HT1080 (cell line): Measurements from ENCODE around the gene CAVIN3. TPM values are rescaled to one million over a fixed set of nuclear protein-coding genes. Genes with fewer than 3 reads are reported as not detected.

Source experiments
- DNase-seq: peaks from one replicate; pipeline ENCODE4 v3.0.0-alpha.2; 2015; ENCODE audit warnings: low read depth
- total RNA-seq: library from RNA; depleted of rRNA; stranded (reverse); fragments of >200 nt; shearing (Covaris generic); gene quantifications from 2 replicates; pipeline ENCODE4 v1.2.3, GENCODE V29; 2014; rRNA removed

Gene CAVIN3
- total RNA-seq, 1 experiment from 2014 or later = not detected

DNA sequence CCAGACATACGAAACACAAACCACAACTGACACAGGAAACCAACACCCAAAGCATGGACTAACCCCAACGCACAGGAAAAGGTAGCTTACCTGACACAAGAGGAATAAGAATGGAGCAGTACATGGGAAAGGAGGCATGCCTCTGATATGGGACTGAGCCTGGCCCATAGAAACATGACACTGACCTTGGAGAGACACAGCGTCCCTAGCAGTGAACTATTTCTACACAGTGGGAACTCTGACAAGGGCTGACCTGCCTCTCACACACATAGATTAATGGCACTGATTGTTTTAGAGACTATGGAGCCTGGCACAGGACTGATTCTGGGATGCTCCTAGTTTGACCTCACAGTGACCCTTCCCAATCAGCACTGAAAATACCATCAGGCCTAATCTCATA lies 48.7 kb downstream of the CAVIN3 start:
- DNase-seq = no peak

DNA sequence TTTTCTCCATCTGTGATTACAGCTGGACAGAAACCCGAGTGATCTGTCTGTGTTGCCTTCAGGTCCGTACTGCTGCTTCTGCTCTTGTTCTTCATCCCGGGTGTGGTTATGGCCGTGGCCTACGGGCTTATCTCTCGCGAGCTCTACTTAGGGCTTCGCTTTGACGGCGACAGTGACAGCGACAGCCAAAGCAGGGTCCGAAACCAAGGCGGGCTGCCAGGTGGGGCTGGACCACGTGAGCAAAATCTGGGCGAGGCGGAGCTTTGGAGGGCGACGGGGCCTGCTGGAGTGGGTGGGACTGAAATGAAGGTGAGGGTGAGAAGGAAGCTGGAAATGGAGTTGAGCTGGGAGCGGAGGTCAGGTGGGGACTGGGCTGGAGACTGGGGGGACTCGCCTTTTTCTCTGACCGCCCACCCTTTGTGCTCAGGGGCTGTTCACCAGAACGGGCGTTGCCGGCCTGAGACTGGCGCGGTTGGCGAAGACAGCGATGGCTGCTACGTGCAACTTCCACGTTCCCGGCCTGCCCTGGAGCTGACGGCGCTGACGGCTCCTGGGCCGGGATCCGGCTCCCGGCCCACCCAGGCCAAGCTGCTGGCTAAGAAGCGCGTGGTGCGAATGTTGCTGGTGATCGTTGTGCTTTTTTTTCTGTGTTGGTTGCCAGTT lies 49.6 kb downstream of the CAVIN3 start:
- no peak for DNase-seq

DNA sequence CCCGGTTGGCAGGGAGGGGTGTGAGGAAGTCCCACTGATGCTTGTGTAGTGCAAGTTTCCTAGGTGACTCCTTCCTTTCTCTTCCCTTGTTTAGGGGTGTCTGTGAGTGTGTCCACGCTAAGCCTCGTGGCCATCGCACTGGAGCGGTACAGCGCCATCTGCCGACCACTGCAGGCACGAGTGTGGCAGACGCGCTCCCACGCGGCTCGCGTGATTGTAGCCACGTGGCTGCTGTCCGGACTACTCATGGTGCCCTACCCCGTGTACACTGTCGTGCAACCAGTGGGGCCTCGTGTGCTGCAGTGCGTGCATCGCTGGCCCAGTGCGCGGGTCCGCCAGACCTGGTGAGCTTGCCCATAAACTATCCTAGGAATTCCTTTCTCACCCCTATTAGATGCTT lies 50.3 kb downstream of the CAVIN3 start:
- no peak for DNase-seq

Other genes with a start within 250 kb of the CAVIN3 start
- gene OR56B4, start 212.8 kb downstream of the CAVIN3 start, total RNA-seq = not detected in 2 replicates
- gene OR52B2, start 150.2 kb downstream of the CAVIN3 start, total RNA-seq = not detected in 2 replicates
- gene OR52W1, start 121.3 kb downstream of the CAVIN3 start, total RNA-seq = not detected in 2 replicates
- gene C11orf42, start 114.9 kb downstream of the CAVIN3 start, total RNA-seq = not detected in 2 replicates
- gene FHIP1B, start 85.9 kb downstream of the CAVIN3 start, total RNA-seq = 11.5 TPM in 2 replicates
- gene CNGA4, start 81.4 kb downstream of the CAVIN3 start, total RNA-seq = not detected in 2 replicates
- gene CCKBR, start 60.7 kb downstream of the CAVIN3 start, total RNA-seq = not detected in 2 replicates
- gene SMPD1, start 70.0 kb upstream of the CAVIN3 start, total RNA-seq = 30.8 and 32.1 TPM in 2 replicates
- 13.3 and 15.4 TPM in 2 replicates for gene APBB1, start 98.6 kb upstream of the CAVIN3 start, total RNA-seq
- 0.35 TPM in 1 of 2 replicates, not detected in the other for gene HPX, start 120.5 kb upstream of the CAVIN3 start, total RNA-seq
- gene TRIM3, start 153.4 kb upstream of the CAVIN3 start, total RNA-seq = 27.2 and 35.5 TPM in 2 replicates
- gene ARFIP2, start 160.8 kb upstream of the CAVIN3 start, total RNA-seq = 123 and 126 TPM in 2 replicates
- gene TIMM10B, start 161.0 kb upstream of the CAVIN3 start, total RNA-seq = 49.8 and 60.5 TPM in 2 replicates
- 3.5 and 5.7 TPM in 2 replicates for gene DNHD1, start 176.8 kb upstream of the CAVIN3 start, total RNA-seq